HG03108 (cell line): Measurements from ENCODE around the gene MYO3B.

Experiments used
- ATAC-seq: cut with Tn5 transposase; IDR thresholded peaks from one replicate; pipeline ENCODE4 v1.9.1; 2021; ENCODE audit warnings: moderate library complexity; ENCODE audit not compliant: unreplicated experiment

MYO3B gene

GRCh38 chr2:170177950-170178781 is at the start of gene MYO3B:
TSS of gene MYO3B (plus strand) at chr2:170178147. CDS start at chr2:170178288, 141 bp downstream.
- no peak for ATAC-seq

GRCh38 chr2:170139276-170139967 is 38.5 kb upstream of the MYO3B start:
- no peak for ATAC-seq

GRCh38 chr2:170140561-170140960 is 37.4 kb upstream of the MYO3B start:
- ATAC-seq, result no peak

GRCh38 chr2:170141865-170142264 is 36.1 kb upstream of the MYO3B start:
- no peak for ATAC-seq

GRCh38 chr2:170142502-170142901 is 35.4 kb upstream of the MYO3B start:
- ATAC-seq, result no peak

GRCh38 chr2:170143045-170143717 is 34.8 kb upstream of the MYO3B start:
- no peak for ATAC-seq

- ATAC-seq, result no peak
Observed at GRCh38 chr2:170144761-170145160, 33.2 kb upstream of the MYO3B start.

GRCh38 chr2:170145191-170145590 is 32.8 kb upstream of the MYO3B start:
- no peak for ATAC-seq

- no peak for ATAC-seq
Observed at GRCh38 chr2:170145675-170146432, 32.1 kb upstream of the MYO3B start.

- no peak for ATAC-seq
Observed at GRCh38 chr2:170146784-170147183, 31.2 kb upstream of the MYO3B start.

- no peak for ATAC-seq
Observed at GRCh38 chr2:170147576-170147975, 30.4 kb upstream of the MYO3B start.

GRCh38 chr2:170148161-170148560 is 29.8 kb upstream of the MYO3B start:
- ATAC-seq, result no peak

GRCh38 chr2:170152421-170152820 is 25.5 kb upstream of the MYO3B start:
- no peak for ATAC-seq

- ATAC-seq, result peak; percentile 46
Observed at GRCh38 chr2:170155022-170155722, 22.8 kb upstream of the MYO3B start.

- no peak for ATAC-seq
Observed at GRCh38 chr2:170155723-170156253, 22.2 kb upstream of the MYO3B start.

- no peak for ATAC-seq
Observed at GRCh38 chr2:170156592-170156991, 21.4 kb upstream of the MYO3B start.

GRCh38 chr2:170157025-170157684 is 20.8 kb upstream of the MYO3B start:
- no peak for ATAC-seq

GRCh38 chr2:170159060-170159459 is 18.9 kb upstream of the MYO3B start:
- no peak for ATAC-seq

- no peak for ATAC-seq
Observed at GRCh38 chr2:170161516-170162270, 16.3 kb upstream of the MYO3B start.
